K562 (cell line): Measurements from ENCODE around the gene TSPAN14. TPM values are rescaled to one million over a fixed set of nuclear protein-coding genes. Genes with fewer than 3 reads are reported as not detected.
A peak's percentile ranks its signal among the peaks of the same experiment; 100 is the strongest.

Experiments
- CBX3 ChIP-seq, 2 experiments: IDR thresholded peaks; 1 replicate in 1 of 2; 2 replicates in 1 of 2; pipeline ENCODE4 v1.6.1; 2012; ENCODE audit warnings: inconsistent platforms in 2 of 2, low read length in 2 of 2, borderline replicate concordance in 1 of 2, control low read depth in 1 of 2
- DMBX1 ChIP-seq: fragments of 250-450 bp; sonication (Bioruptor Pico); IDR thresholded peaks from 2 replicates; pipeline ENCODE4 v1.8.0; 2022; ENCODE audit warnings: inconsistent platforms, mild to moderate bottlenecking, moderate library complexity, borderline replicate concordance
- DPF2 ChIP-seq: fragments of 450-650 bp; IDR thresholded peaks from 2 replicates; pipeline ENCODE4 v1.6.1; 2016
- E2F3 ChIP-seq: fragments of 250-450 bp; sonication (Bioruptor Pico); IDR thresholded peaks from 2 replicates; pipeline ENCODE4 v1.4.0; 2020; ENCODE audit warnings: mild to moderate bottlenecking
- E2F4 ChIP-seq: sonication (generic); formaldehyde crosslinking; IDR thresholded peaks from 2 replicates; pipeline ENCODE4 v1.8.0; 2022; ENCODE audit warnings: mild to moderate bottlenecking, low read depth, missing genetic modification reagents
- EHMT2 ChIP-seq: fragments of 450-650 bp; IDR thresholded peaks from 2 replicates; pipeline ENCODE4 v1.6.1; 2018; ENCODE audit warnings: antibody characterized with exemption
- FOSL1 ChIP-seq: fragments of 200-800 bp; sonication (Bioruptor generic); conservative IDR thresholded peaks from 2 replicates; pipeline ENCODE4 v1.6.1; 2016; ENCODE audit warnings: missing genetic modification characterization, missing compliant biosample characterization
- GABPA ChIP-seq: fragments of 200-800 bp; sonication (Bioruptor generic); conservative IDR thresholded peaks from 2 replicates; pipeline ENCODE4 v1.6.1; 2016; ENCODE audit warnings: low read depth, missing genetic modification characterization, missing compliant biosample characterization
- HDAC2 ChIP-seq: fragments of 450-650 bp; IDR thresholded peaks from 2 replicates; pipeline ENCODE4 v1.6.1; 2016; ENCODE audit warnings: mild to moderate bottlenecking
- KAT2B ChIP-seq: IDR thresholded peaks from one replicate; pipeline ENCODE4 v1.6.1; 2012; ENCODE audit warnings: low read depth, mild to moderate bottlenecking, control low read depth, inconsistent platforms, low read length, moderate library complexity
- KDM2B ChIP-seq: fragments of 250-450 bp; sonication (Bioruptor Pico); IDR thresholded peaks from 2 replicates; pipeline ENCODE4 v1.8.0; 2021; ENCODE audit warnings: mild to moderate bottlenecking, moderate library complexity
- MCM5 ChIP-seq: fragments of 450-650 bp; IDR thresholded peaks from 2 replicates; pipeline ENCODE4 v1.6.1; 2016; ENCODE audit warnings: low read depth
- PHB ChIP-seq: fragments of 250-450 bp; sonication (Bioruptor Pico); IDR thresholded peaks from 2 replicates; pipeline ENCODE4 v1.5.0; 2021
- PHF20 ChIP-seq: fragments of 450-650 bp; IDR thresholded peaks from 2 replicates; pipeline ENCODE4 v1.6.1; 2018; ENCODE audit not compliant: partially characterized antibody
- PKNOX1 ChIP-seq: fragments of 450-650 bp; IDR thresholded peaks from 2 replicates; pipeline ENCODE4 v1.6.1; 2016
- POLR3G ChIP-seq: IDR thresholded peaks from 2 replicates; pipeline ENCODE4 v1.6.1; 2011; ENCODE audit not compliant: insufficient read length, insufficient replicate concordance; ENCODE audit errors: extremely low read depth
- SIX5 ChIP-seq, 2 experiments: IDR thresholded peaks; 2 replicates each; pipeline ENCODE4 v1.6.1; 2011; ENCODE audit warnings: low read length in 2 of 2, borderline replicate concordance in 1 of 2, low read depth in 1 of 2, mild to moderate bottlenecking in 1 of 2, moderate library complexity in 1 of 2; ENCODE audit not compliant: insufficient read depth in 1 of 2
- SMARCA4 ChIP-seq: fragments of 450-650 bp; IDR thresholded peaks from 2 replicates; pipeline ENCODE4 v1.6.1; 2016
- THAP12 ChIP-seq: fragments of 250-450 bp; sonication (Bioruptor Pico); IDR thresholded peaks from 2 replicates; pipeline ENCODE4 v1.9.0; 2021; ENCODE audit warnings: mild to moderate bottlenecking, inconsistent platforms
- ZHX1 ChIP-seq: fragments of 150-350 bp; conservative IDR thresholded peaks from 2 replicates; pipeline ENCODE4 v1.6.1; 2014; ENCODE audit warnings: low read length
- ZNF274 ChIP-seq: IDR thresholded peaks from 2 replicates; pipeline ENCODE4 v1.6.1; 2011; ENCODE audit warnings: low read depth, mild to moderate bottlenecking, low read length, moderate library complexity, borderline replicate concordance
- ZNF311 ChIP-seq: fragments of 250-450 bp; sonication (Bioruptor Pico); IDR thresholded peaks from 2 replicates; pipeline ENCODE4 v1.4.0; 2020; ENCODE audit warnings: mild to moderate bottlenecking, moderate library complexity
- ZNF444 ChIP-seq: fragments of 250-450 bp; sonication (Bioruptor Pico); IDR thresholded peaks from 2 replicates; pipeline ENCODE4 v1.4.0; 2020; ENCODE audit warnings: mild to moderate bottlenecking, moderate library complexity
- ZNF507 ChIP-seq: conservative IDR thresholded peaks from 2 replicates; pipeline ENCODE4 v1.6.1; 2017; ENCODE audit warnings: missing genetic modification characterization, missing compliant biosample characterization
- polyA plus RNA-seq, 8 experiments: library from polyadenylated mRNA; depleted of rRNA in 4 of 8; stranded (reverse) in 5 of 8; unstranded in 3 of 8; fragments of >200 nt; fragmentation: Nextera tagmentation in 2 of 8; fragmentation: Illumina TruSeq in 1 of 8; extraction: Ambion mirVana in 2 of 8; extraction: Trizol in 1 of 8; gene quantifications; 2 replicates each; pipeline versions ENCODE4 v1.2.1 to v1.2.3, GENCODE V29; 2011 to 2014; ENCODE audit warnings: inconsistent platforms in 1 of 8, missing spikeins in 1 of 8
- total RNA-seq, 7 experiments: library from RNA; depleted of rRNA in 6 of 7; stranded (reverse); fragments of >200 nt in 6 of 7; fragmentation: Illumina TruSeq in 2 of 7; extraction: Trizol in 2 of 7; gene quantifications; 2 replicates each; pipeline versions ENCODE4 v1.2.1 to v1.2.3, GENCODE V29; 2011 to 2021; ENCODE audit warnings: low replicate concordance in 1 of 7

The TSPAN14 gene
- total and polyA plus RNA-seq, 9 of the 15 experiments (the other 6 are each of a cell fraction or from before 2014, with no cell fraction given), result 5.8 to 92.9 (median 23.3) TPM

- TF ChIP-seq HDAC2, result no peak
- peak; percentile 50; the same call in 1 of the 2 replicates for TF ChIP-seq E2F3
- no peak for TF ChIP-seq KAT2B
- 0 out of 2 replicates have a peak, but pooled peaks have one; percentile 20 for TF ChIP-seq FOSL1 (tag)
- TF ChIP-seq PKNOX1, result no peak
- no peak for TF ChIP-seq MCM5
- TF ChIP-seq POLR3G, result no peak
- TF ChIP-seq ZNF274, result no peak
- no peak for TF ChIP-seq ZNF311 (CRISPR knock-in tag)
- no peak for TF ChIP-seq SIX5 (IDR thresholded peaks at IDR 0.05; ENCODE audit: borderline replicate concordance in 1 of 2, insufficient read depth in 1 of 2, low read depth in 1 of 2, low read length in 2 of 2)
- TF ChIP-seq CBX3 (IDR thresholded peaks at IDR 0.05; ENCODE audit: borderline replicate concordance in 1 of 2, low read length in 2 of 2), result no peak
- no peak for TF ChIP-seq PHB
- TF ChIP-seq GABPA, result peak; percentile 45
- TF ChIP-seq ZNF444 (CRISPR knock-in tag), result no peak
- no peak for TF ChIP-seq E2F4 (CRISPR knock-in tag)
- TF ChIP-seq EHMT2, result no peak
- no peak for TF ChIP-seq DPF2
- no peak for TF ChIP-seq DMBX1 (CRISPR knock-in tag)
- TF ChIP-seq THAP12 (CRISPR knock-in tag), result peak; percentile 76; the same call in 1 of the 2 replicates
- TF ChIP-seq PHF20, result no peak
- peak; percentile 95 for TF ChIP-seq KDM2B
- TF ChIP-seq ZNF507 (tag), result no peak
- TF ChIP-seq ZHX1, result no peak
- TF ChIP-seq SMARCA4, result no peak
These were observed at the start of gene TSPAN14 (continued) for GRCh38 chr10:80453842-80454512.
